Measurements from ENCODE around the gene ZP1.
A peak's percentile ranks its signal among the peaks of the same experiment; 100 is the strongest.

The ZP1 gene

DNA sequence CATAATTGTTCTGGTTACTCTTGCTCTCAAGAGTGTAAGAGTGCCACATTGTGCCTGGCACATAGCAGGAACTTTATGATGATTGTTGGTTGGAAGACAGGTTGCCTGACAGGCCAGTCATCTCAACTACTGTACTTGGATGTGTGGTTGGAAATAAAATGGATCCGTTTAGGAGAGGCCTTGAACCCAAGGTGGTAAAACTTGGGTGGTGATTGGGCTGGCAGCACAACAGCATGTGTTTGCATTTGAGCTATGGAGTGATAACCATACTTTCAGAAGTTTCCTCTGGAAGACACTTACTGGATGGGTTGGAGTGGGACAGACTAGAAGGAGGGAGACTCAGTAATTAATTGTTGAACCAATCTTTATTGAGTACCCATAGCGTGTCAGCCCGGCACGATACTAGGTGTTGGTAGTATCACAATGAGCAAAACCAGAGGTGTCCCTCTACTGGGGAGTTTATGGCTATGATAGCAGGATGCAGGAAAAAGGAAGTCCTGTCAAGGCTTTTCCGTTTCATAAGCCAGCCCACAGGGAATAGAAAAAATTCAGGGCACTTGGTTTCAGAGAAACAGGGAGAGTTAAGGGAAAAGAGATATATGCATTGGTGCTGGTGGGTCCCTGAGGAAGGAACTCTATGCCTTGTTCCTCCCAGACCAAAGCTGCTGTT, 43.5 kb downstream of the ZP1 start:
- Histone ChIP-seq H3K4me3 (no peak overlapping the region), H3K9me3 (no peaks in the 10 kb centered on the region), H3K27me3 (no peaks in the 10 kb centered on the region), H3K27ac (no peak overlapping the region), H3K36me3 (no peaks in the 10 kb centered on the region), H3K4me1 (peaks cover 0 to 26% (median 17%) of the 10 kb centered on the region in 4 donors)
- TF ChIP-seq, protein P1, sequence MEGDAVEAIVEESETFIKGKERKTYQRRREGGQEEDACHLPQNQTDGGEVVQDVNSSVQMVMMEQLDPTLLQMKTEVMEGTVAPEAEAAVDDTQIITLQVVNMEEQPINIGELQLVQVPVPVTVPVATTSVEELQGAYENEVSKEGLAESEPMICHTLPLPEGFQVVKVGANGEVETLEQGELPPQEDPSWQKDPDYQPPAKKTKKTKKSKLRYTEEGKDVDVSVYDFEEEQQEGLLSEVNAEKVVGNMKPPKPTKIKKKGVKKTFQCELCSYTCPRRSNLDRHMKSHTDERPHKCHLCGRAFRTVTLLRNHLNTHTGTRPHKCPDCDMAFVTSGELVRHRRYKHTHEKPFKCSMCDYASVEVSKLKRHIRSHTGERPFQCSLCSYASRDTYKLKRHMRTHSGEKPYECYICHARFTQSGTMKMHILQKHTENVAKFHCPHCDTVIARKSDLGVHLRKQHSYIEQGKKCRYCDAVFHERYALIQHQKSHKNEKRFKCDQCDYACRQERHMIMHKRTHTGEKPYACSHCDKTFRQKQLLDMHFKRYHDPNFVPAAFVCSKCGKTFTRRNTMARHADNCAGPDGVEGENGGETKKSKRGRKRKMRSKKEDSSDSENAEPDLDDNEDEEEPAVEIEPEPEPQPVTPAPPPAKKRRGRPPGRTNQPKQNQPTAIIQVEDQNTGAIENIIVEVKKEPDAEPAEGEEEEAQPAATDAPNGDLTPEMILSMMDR (IDR thresholded peaks at IDR 0.05), result no peak
- intact Hi-C loops (cut with DNase I; ENCODE audit: low total_unique reads), result no loop called here
- DNase-seq, result no peak

DNA sequence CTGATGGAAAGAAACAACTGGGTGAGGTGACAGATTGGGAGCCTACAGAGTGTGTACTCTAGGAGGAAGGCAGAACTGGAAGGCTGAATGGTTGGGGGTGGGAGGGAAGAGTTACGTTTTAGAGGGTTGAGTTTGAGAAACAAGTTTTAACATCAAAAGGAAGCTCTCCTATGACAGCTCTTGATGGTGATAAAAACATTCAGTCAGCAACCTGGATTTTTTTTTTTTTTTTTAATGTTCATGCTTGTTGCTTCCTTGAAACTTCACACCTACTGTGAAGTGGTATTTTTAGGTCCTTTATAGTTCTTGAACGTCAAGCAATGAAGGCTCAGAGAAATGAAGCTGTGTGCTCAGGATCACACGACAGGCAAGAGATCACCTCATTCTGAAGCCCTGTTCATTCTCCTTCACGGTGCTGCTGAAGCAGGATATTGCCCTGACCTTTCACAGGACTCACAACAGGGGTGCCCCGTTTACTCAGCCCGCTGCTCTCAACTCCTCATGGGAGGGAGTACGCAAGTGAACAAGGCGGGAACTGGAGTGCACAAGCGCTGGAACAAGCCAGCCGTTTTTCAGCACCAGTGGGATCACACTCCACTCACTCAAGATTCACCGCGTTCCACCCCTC, 45.0 kb downstream of the ZP1 start:
- Histone ChIP-seq H3K36me3 (no peaks in the 10 kb centered on the region), H3K4me1 (peaks cover 0 to 36% (median 26%) of the 10 kb centered on the region in 4 donors), H3K9me3 (no peaks in the 10 kb centered on the region), H3K4me3 (no peak overlapping the region), H3K27ac (no peak overlapping the region), H3K27me3 (no peaks in the 10 kb centered on the region)
- TF ChIP-seq, protein P1 (IDR thresholded peaks at IDR 0.05), result no peak
- intact Hi-C loops (cut with DNase I; ENCODE audit: low total_unique reads), result no loop called here
- DNase-seq, result peak in 1 of 2 donors; percentile 59

DNA sequence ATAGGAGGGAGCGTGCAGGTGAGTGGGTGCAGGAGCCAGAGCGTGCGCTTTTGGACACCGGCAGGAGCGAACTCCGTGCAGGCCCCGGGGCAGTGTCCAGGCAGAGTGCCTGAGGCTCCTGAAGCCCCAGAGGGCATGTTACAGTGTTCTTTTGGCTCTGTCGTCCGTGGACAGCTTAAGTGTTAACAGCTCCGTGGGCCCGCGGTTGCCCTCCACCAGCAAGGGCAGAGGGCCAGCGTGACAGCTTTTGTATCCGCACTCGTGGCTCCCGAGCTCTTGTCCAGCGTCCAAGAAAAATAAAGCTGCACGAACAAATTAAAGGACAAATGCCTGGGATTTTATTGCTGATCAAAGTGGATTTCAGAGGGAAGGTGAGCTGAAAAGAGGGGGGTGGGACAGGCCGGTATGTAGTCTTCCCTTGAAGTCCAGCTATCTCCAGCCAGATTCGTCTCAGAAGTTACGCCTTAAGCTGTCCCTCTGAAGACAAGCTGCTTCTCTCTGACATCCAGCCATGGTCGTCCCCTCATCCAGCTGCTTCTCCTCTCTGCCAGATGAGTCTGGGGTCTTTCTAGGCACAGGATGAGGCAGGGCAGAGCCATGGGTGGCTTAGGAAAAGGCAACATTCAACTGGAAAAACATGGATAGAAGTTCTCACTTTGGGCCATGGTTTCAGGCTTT, 45.6 kb downstream of the ZP1 start:
- peak in 1 of 2 donors; percentile 56 for DNase-seq
- H3K4me3 ChIP-seq, result peak overlapping the region; percentile 91 to 95

DNA sequence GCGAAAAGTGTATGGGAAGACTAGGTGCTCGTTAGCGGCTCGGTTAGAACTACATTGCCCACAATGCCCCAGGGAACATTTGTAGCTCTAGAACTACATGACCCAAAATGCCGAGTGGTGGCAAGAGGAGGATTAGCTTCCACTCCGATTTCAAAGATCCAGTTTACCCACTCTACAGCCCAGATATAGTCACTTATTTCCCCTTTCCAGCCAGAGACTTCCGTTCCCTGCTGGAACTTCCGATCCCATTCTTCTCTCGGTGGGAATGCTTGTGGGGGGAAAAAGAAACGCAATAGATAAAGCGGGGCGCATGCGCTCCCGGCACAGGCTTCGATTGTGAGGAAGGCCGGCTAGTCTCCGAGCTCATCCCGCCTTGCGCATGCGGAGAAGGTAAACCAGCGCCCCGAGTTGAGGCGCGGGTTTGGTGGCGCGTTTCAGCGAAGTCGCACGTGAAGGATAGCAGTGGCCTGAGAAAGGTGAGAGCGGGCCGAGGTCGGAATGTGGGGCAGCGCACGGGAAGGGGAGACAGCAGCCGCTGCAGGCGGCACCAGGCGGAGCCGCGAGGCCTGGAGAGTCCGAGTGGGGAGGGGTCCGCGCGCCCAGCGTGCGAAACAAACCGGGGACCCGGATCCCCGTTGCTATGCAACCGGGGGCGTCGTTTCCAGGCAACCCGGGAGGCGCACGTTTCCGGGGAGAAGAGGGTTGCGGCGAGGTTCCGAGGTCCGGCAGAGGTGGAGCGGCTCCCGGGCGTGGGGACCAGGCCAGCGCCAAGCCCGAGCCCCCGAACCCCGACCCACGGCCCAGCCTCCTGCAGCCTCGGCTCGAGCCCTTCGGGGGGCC, 46.7 kb downstream of the ZP1 start, which contains the start of gene TMEM109:
TSS of gene TMEM109 (plus strand) at position 366 of the 840 bp plus-strand sequence. CDS start 5,536 bp downstream, outside the sequence.
- H3K9me3 ChIP-seq, result no peaks in the 10 kb centered on the region
- no peaks in the 10 kb centered on the region for H3K36me3 ChIP-seq
- peak within 1 kb of the TSS; percentile 91 to 95 for H3K4me3 ChIP-seq
- peak within 1 kb of the TSS; percentile 91 to 96 for H3K27ac ChIP-seq
- TF ChIP-seq, protein P1 (IDR thresholded peaks at IDR 0.05), result no peak
- DNase-seq, result peak; percentile 90 to 93
- H3K27me3 ChIP-seq, result no peaks in the 10 kb centered on the region
- intact Hi-C loops (cut with DNase I; ENCODE audit: low total_unique reads), result no loop called here
- H3K4me1 ChIP-seq, result peaks cover 0 to 43% (median 27%) of the 10 kb centered on the region in 4 donors

More for the DNA sequence above, 45.6 kb downstream of the ZP1 start:
- Histone ChIP-seq H3K4me1 (peaks cover 0 to 37% (median 27%) of the 10 kb centered on the region in 4 donors), H3K36me3 (no peaks in the 10 kb centered on the region), H3K9me3 (no peaks in the 10 kb centered on the region), H3K27ac (peak overlapping the region; percentile 91 to 96), H3K27me3 (no peaks in the 10 kb centered on the region)
- intact Hi-C loops (cut with DNase I; ENCODE audit: low total_unique reads), result no loop called here
- TF ChIP-seq, protein P1 (IDR thresholded peaks at IDR 0.05), result no peak

DNA sequence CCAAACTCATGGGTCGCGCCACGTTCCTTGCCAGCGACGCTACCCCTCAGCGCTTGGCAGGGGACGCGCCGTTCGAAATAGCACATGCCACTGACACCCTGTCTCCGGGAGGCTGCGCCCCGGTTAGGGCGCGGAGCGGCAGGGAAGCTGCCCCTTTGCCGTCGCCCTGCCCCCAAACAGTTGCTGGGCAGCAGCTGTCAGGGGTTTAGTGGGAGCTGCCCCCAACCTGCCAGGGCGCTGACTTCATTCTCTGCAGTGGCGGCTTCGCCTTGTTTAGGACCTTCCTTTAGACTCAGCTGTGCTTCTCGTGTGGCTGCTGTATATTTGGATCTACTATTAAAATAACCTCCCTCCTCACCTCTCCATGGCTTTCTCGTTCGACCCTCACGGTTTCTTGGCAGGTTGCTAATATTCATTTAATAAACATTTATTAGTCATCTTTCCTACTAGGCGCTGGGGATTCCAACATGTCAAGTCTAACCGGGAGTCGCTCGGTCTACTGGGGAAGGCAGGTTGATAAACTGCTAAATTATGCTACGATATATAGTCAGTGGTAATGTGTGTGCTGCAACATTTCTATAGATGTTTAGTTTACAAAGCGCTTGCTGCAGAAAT, 47.4 kb downstream of the ZP1 start:
- Histone ChIP-seq H3K4me1 (peaks cover 0 to 50% (median 29%) of the 10 kb centered on the region in 4 donors), H3K27ac (peak overlapping the region; percentile 91 to 96)
- TF ChIP-seq, protein P1 (IDR thresholded peaks at IDR 0.05), result no peak

More for the DNA sequence above, 47.4 kb downstream of the ZP1 start:
- Histone ChIP-seq H3K27me3 (no peaks in the 10 kb centered on the region), H3K9me3 (no peaks in the 10 kb centered on the region), H3K36me3 (peaks cover under 1 to 4% (median 1%) of the 10 kb centered on the region in 3 donors), H3K4me3 (peak overlapping the region; percentile 91 to 95)
- intact Hi-C loops (cut with DNase I; ENCODE audit: low total_unique reads), result no loop called here
- no peak for DNase-seq

All from tibial artery (tissue), 4 donors.